Nephron (organoid): ENCODE measurements around the gene KLHL4.
"Not testable (repeated sequence)": the region's sequence is repeated elsewhere in the genome, so short reads cannot be mapped to it uniquely, and the experiment has no call there.

Experiments used
- H3K27ac Mint-ChIP-seq, 3 experiments: 2 replicates each; pipeline ENCODE4 v1.8.0; 2020; ENCODE audit warnings: mixed read lengths in 3 of 3, mild to moderate bottlenecking in 2 of 3, moderate library complexity in 1 of 3
- H3K27me3 Mint-ChIP-seq: 2 replicates; pipeline ENCODE4 v1.8.0; 2021; ENCODE audit warnings: low read depth, mild to moderate bottlenecking, moderate library complexity, mixed read lengths
- H3K36me3 Mint-ChIP-seq: 2 replicates; pipeline ENCODE4 v1.8.0; 2020; ENCODE audit warnings: low read depth, mixed read lengths
- H3K4me1 Mint-ChIP-seq: 2 replicates; pipeline ENCODE4 v1.8.0; 2020; ENCODE audit warnings: mixed read lengths
- H3K4me3 Mint-ChIP-seq, 3 experiments: 2 replicates each; pipeline ENCODE4 v1.8.0; 2020; ENCODE audit warnings: mild to moderate bottlenecking in 3 of 3, mixed read lengths in 3 of 3, moderate library complexity in 2 of 3
- H3K9me3 Mint-ChIP-seq: 2 replicates; pipeline ENCODE4 v1.8.0; 2020; ENCODE audit warnings: mixed read lengths
- TF ChIP-seq, protein P1 (sequence below), 3 experiments: fragments of 200-600 bp; sonication (generic); IDR thresholded peaks; one replicate each; pipeline ENCODE4 v1.5.0; 2021; ENCODE audit warnings: antibody characterized with exemption in 3 of 3; ENCODE audit not compliant: unreplicated experiment in 3 of 3

Gene KLHL4

DNA sequence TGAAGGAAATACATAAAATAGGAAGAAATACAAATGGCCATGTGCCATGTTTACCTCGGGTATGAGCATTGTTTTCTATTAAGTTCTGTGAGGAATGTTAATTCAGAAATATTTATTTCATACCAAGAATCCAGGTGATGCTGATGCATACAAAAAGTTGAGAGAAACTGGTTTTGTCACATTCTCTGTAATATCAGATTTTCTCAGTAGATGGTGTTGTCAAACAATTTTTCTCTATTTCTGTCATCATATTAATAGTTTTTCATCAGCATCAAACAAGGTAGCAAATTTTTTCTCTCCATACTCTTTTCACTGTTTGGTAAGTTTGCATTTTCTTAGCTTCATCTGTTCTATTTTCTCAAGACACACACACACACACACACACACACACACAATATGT, 179.8 kb downstream of the KLHL4 start:
- H3K9me3 Mint-ChIP-seq = no peaks in the 10 kb centered on the region
- TF ChIP-seq, protein P1, sequence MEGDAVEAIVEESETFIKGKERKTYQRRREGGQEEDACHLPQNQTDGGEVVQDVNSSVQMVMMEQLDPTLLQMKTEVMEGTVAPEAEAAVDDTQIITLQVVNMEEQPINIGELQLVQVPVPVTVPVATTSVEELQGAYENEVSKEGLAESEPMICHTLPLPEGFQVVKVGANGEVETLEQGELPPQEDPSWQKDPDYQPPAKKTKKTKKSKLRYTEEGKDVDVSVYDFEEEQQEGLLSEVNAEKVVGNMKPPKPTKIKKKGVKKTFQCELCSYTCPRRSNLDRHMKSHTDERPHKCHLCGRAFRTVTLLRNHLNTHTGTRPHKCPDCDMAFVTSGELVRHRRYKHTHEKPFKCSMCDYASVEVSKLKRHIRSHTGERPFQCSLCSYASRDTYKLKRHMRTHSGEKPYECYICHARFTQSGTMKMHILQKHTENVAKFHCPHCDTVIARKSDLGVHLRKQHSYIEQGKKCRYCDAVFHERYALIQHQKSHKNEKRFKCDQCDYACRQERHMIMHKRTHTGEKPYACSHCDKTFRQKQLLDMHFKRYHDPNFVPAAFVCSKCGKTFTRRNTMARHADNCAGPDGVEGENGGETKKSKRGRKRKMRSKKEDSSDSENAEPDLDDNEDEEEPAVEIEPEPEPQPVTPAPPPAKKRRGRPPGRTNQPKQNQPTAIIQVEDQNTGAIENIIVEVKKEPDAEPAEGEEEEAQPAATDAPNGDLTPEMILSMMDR (IDR thresholded peaks at IDR 0.05; ENCODE audit: unreplicated experiment in 3 of 3) = no peak
- no peaks in the 10 kb centered on the region for H3K27me3 Mint-ChIP-seq
- no peak overlapping the region for H3K4me3 Mint-ChIP-seq
- H3K36me3 Mint-ChIP-seq = no peaks in the 10 kb centered on the region
- peaks cover 17% of the 10 kb centered on the region for H3K4me1 Mint-ChIP-seq
- peak overlapping the region in 1 of 3 experiments; percentile 46 for H3K27ac Mint-ChIP-seq

DNA sequence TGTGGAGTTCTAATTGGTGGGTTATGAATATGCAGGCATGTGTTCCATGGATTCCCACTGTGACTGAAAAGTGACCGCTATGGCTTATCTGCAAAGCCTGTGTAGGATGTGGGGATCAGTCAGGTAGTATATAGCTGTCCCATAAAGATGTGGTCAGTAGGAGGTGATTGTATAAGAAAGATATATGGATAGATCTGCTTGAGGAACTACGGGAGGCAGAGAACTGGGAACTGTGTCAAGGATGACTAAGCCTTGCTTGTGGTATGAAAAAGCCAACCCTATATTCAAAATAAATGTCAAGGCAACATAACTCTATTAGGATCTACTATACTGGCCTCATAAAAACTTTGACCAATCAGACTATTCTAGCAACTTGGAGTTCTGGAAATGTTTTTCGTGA, 185.2 kb downstream of the KLHL4 start:
- H3K4me3 Mint-ChIP-seq = no peak overlapping the region
- peaks cover 13% of the 10 kb centered on the region for H3K4me1 Mint-ChIP-seq
- no peaks in the 10 kb centered on the region for H3K27me3 Mint-ChIP-seq
- peak overlapping the region in 1 of 3 experiments; percentile 14 for H3K27ac Mint-ChIP-seq
- peaks cover 8% of the 10 kb centered on the region for H3K9me3 Mint-ChIP-seq
- no peaks in the 10 kb centered on the region for H3K36me3 Mint-ChIP-seq
- TF ChIP-seq, protein P1 (IDR thresholded peaks at IDR 0.05; ENCODE audit: unreplicated experiment in 3 of 3) = no peak

DNA sequence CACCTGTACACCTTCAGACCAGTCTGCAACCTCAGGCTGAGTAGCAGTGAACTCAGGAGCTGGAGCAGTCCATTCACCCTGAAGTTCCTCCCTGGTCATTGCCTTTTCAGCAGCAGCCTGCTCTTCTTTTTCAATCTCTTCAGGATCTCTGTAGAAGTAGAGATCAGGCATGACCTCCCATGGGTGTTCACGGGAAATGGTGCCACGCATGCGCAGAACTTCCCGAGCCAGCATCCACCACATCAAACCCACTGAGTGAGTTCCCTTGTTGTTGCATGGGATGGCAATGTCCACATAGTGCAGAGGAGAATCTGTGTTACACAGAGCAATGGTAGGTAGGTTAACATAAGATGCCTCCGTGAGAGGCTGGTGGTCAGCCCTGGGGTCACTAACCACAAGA, 185.9 kb downstream of the KLHL4 start:
- H3K9me3 Mint-ChIP-seq = peaks cover 13% of the 10 kb centered on the region
- not testable (repeated sequence) for H3K4me1 Mint-ChIP-seq, H3K27me3 Mint-ChIP-seq, H3K27ac Mint-ChIP-seq, H3K36me3 Mint-ChIP-seq, H3K4me3 Mint-ChIP-seq

DNA sequence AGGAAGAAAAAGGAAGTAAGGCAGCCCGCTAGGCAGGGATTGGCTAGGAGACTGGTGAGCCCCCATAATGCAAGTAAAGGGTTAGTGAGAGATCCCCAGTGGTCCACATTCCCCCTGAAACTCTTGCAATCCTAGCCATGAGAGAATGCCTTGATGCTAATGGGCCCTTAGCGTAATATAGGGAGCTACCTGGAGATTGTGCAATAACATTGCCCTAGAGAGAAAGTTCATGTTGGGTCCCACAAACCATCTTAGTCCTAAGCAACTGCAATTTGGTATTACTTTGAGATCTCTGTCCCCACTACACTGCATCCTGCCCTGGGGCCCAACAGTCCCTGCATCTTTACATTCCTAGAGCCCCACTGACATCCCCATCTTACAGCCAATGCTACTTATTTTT, 188.5 kb downstream of the KLHL4 start:
- H3K27ac Mint-ChIP-seq = no peak overlapping the region
- H3K9me3 Mint-ChIP-seq = peaks cover 24% of the 10 kb centered on the region
- H3K27me3 Mint-ChIP-seq = no peaks in the 10 kb centered on the region
- H3K4me3 Mint-ChIP-seq = no peak overlapping the region
- H3K36me3 Mint-ChIP-seq = no peaks in the 10 kb centered on the region
- TF ChIP-seq, protein P1 (IDR thresholded peaks at IDR 0.05; ENCODE audit: unreplicated experiment in 3 of 3) = no peak
- H3K4me1 Mint-ChIP-seq = no peaks in the 10 kb centered on the region

DNA sequence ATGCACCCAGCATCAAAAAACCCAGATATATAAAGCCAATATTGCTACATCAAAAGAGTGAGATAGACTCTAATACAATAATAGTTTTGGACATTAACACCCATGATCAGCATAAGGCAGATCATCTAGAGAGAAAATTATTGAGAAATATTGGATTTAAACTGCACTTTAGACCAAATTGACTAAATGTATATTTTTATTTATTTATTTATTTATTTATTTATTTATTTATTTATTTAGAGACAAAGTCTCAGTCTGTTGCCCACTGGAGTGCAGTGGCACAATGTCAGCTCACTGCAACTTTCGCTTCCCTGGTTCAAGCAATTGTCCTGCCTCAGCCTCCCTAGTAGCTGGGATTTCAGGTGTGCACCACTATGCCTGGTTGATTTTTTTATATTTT, 193.0 kb downstream of the KLHL4 start:
- Mint-ChIP-seq H3K9me3 (peaks cover 31% of the 10 kb centered on the region), H3K27ac (no peak overlapping the region), H3K4me3 (no peak overlapping the region), H3K4me1 (no peaks in the 10 kb centered on the region), H3K27me3 (no peaks in the 10 kb centered on the region), H3K36me3 (no peaks in the 10 kb centered on the region)
- TF ChIP-seq, protein P1 (IDR thresholded peaks at IDR 0.05; ENCODE audit: unreplicated experiment in 3 of 3) = no peak
